A673 (cell line): Measurements from ENCODE around the gene MYLK4. TPM values are rescaled to one million over a fixed set of nuclear protein-coding genes. Genes with fewer than 3 reads are reported as not detected.
A peak's percentile ranks its signal among the peaks of the same experiment; 100 is the strongest.

Experiments
- BruUV-seq: library from RNA; stranded (reverse); fragments of 400-500 nt; replicated peaks from 2 replicates; lab custom pipeline; 2021; lab: Mats Ljungman, UMichigan
- CTCF ChIA-PET: fragments of 300-600 bp; sonication (Branson Sonifier 250); formaldehyde crosslinking; loops from one replicate; lab custom pipeline; 2022; ENCODE audit warnings: antibody characterized with exemption; lab: Charles Lee
- POLR2A ChIA-PET: fragments of 300-600 bp; sonication (Branson Sonifier 250); formaldehyde crosslinking; loops from one replicate; lab custom pipeline; 2022; ENCODE audit warnings: antibody characterized with exemption; ENCODE audit not compliant: low non-redundant PET; lab: Charles Lee
- DNase-seq: peaks from one replicate; pipeline ENCODE4 v3.0.0-alpha.2; 2015; ENCODE audit warnings: low spot score
- H3K27ac ChIP-seq: fragments of 200-600 bp; sonication (generic); 2 replicates; pipeline ENCODE4 v1.5.1; 2016; ENCODE audit warnings: mixed run types, low read depth, mild to moderate bottlenecking, mixed read lengths, antibody characterized with exemption, low read length; ENCODE audit not compliant: poor library complexity, severe bottlenecking
- H3K27me3 ChIP-seq: fragments of 200-600 bp; sonication (generic); replicated peaks from 2 replicates; pipeline ENCODE4 v1.6.1; 2017; ENCODE audit warnings: mixed run types, low read depth, mild to moderate bottlenecking, mixed read lengths, antibody characterized with exemption, low read length; ENCODE audit not compliant: insufficient read depth, poor library complexity
- H3K36me3 ChIP-seq: fragments of 200-600 bp; sonication (generic); 2 replicates; pipeline ENCODE4 v1.6.1; 2016; ENCODE audit warnings: mixed run types, mild to moderate bottlenecking, mixed read lengths, antibody characterized with exemption, low read length; ENCODE audit not compliant: insufficient read depth, poor library complexity, severe bottlenecking
- H3K4me1 ChIP-seq: fragments of 200-600 bp; sonication (generic); 2 replicates; pipeline ENCODE4 v1.6.1; 2017; ENCODE audit warnings: mixed run types, mild to moderate bottlenecking, mixed read lengths, antibody characterized with exemption, low read length; ENCODE audit not compliant: insufficient read depth, poor library complexity, severe bottlenecking
- H3K4me3 ChIP-seq: fragments of 200-600 bp; sonication (generic); 2 replicates; pipeline ENCODE4 v1.5.1; 2016; ENCODE audit warnings: low read depth, mixed run types, mild to moderate bottlenecking, mixed read lengths, low read length; ENCODE audit not compliant: poor library complexity, severe bottlenecking
- H3K9me3 ChIP-seq: fragments of 200-600 bp; sonication (generic); 2 replicates; pipeline ENCODE4 v1.6.1; 2016; ENCODE audit warnings: mixed run types, low read depth, mild to moderate bottlenecking, mixed read lengths, antibody characterized with exemption, low read length; ENCODE audit not compliant: poor library complexity, severe bottlenecking
- CTCF ChIP-seq: fragments of 300-800, 200-600 bp; sonication (generic); conservative IDR thresholded peaks from 2 replicates; pipeline ENCODE4 v1.5.1; 2017; ENCODE audit warnings: low read depth, mild to moderate bottlenecking, antibody characterized with exemption, low read length, moderate library complexity, mixed read lengths
- EZH2 ChIP-seq: fragments of 200-600 bp; sonication (generic); IDR thresholded peaks from 2 replicates; pipeline ENCODE4 v1.6.1; 2017; ENCODE audit warnings: borderline replicate concordance, low read depth, mild to moderate bottlenecking, mixed read lengths, antibody characterized with exemption, low read length; ENCODE audit not compliant: poor library complexity, severe bottlenecking
- intact Hi-C: fragments of 100-400 bp; cut with micrococcal nuclease; formaldehyde crosslinking; loops from one replicate; pipeline ENCODE4 v1.10.0; 2022; ENCODE audit not compliant: unreplicated experiment
- total RNA-seq: library from RNA; stranded (reverse); gene quantifications from 2 replicates; pipeline ENCODE4 v1.2.3, GENCODE V29; 2021

MYLK4 gene
- total RNA-seq, 1 experiment from 2014 or later, result 0.39 TPM

- intact Hi-C loops, result no loop called here
- Histone ChIP-seq H3K4me1 (peaks cover 17% of the 10 kb centered on the region), H3K4me3 (no peak overlapping the region), H3K36me3 (no peaks in the 10 kb centered on the region), H3K27me3 (no peaks in the 10 kb centered on the region), H3K9me3 (no peaks in the 10 kb centered on the region), H3K27ac (no peak overlapping the region)
- CTCF ChIA-PET, result no interaction called here
- no peak for DNase-seq
- no peak for TF ChIP-seq CTCF
- no peak for TF ChIP-seq EZH2
- POLR2A ChIA-PET, result no interaction called here
- BruUV-seq, result no TSS peak
These were observed 10.1 kb downstream of the MYLK4 start for GRCh38 chr6:2740581-2740980.

- intact Hi-C loops, result loop anchor here (2.0 to 5.0 kb wide), 3 partner anchors 193 to 315 kb away; no protein-coding TSS in a partner anchor
- no peaks in the 10 kb centered on the region for H3K36me3 ChIP-seq
- ChIA-PET POLR2A (no interaction called here), CTCF (interaction anchor here (1.6 kb wide), 1 partner anchor 11 kb away, joined by 16 read pairs; the partner anchor contains the start of gene MYLK4)
- no peaks in the 10 kb centered on the region for H3K9me3 ChIP-seq
- H3K4me1 ChIP-seq, result peaks cover 4% of the 10 kb centered on the region
- no peak overlapping the region for H3K27ac ChIP-seq
- no peaks in the 10 kb centered on the region for H3K27me3 ChIP-seq
- peak; percentile 22 for DNase-seq
- TF ChIP-seq EZH2 (no peak), CTCF (no peak)
- H3K4me3 ChIP-seq, result no peak overlapping the region
- BruUV-seq, result no TSS peak
These were observed 11.4 kb downstream of the MYLK4 start for GRCh38 chr6:2739335-2739734.

GRCh38 chr6:2738373-2738979 lies 12.2 kb downstream of the MYLK4 start:
- DNase-seq, result peak; percentile 88
- TF ChIP-seq EZH2 (no peak), CTCF (peak; percentile 91)
- POLR2A ChIA-PET, result interaction anchor here (0.5 to 0.6 kb wide), 2 partner anchors 152 to 234 kb away, joined by 3 to 6 read pairs; no protein-coding TSS in a partner anchor
- Histone ChIP-seq H3K36me3 (no peaks in the 10 kb centered on the region), H3K4me1 (no peaks in the 10 kb centered on the region), H3K9me3 (no peaks in the 10 kb centered on the region), H3K4me3 (no peak overlapping the region), H3K27ac (no peak overlapping the region), H3K27me3 (no peaks in the 10 kb centered on the region)
- intact Hi-C loops, result loop anchor here (1.0 to 5.0 kb wide), 4 partner anchors 110 to 316 kb away; no protein-coding TSS in a partner anchor
- no TSS peak for BruUV-seq
- CTCF ChIA-PET, result interaction anchor here (0.5 to 1.6 kb wide), 12 partner anchors 8 to 513 kb away, joined by 3 to 16 read pairs (median 4); partner anchors contain the start of gene MYLK4
